PFSK-1 (cell line): ENCODE data around the gene ITGB3BP.

ENCODE experiments used
- FOXP2 ChIP-seq: optimal IDR thresholded peaks from 2 replicates; pipeline ENCODE3; 2011; ENCODE audit warnings: borderline replicate concordance, control low read depth, inconsistent platforms; ENCODE audit not compliant: insufficient read depth; ENCODE audit errors: extremely low read length, extremely low read depth
- POLR2AphosphoS5 ChIP-seq: IDR thresholded peaks from 2 replicates; pipeline ENCODE4 v1.6.1; 2012; ENCODE audit warnings: low read depth, mild to moderate bottlenecking, control low read depth, low read length, moderate library complexity
- SIN3A ChIP-seq: IDR thresholded peaks from 2 replicates; pipeline ENCODE4 v1.6.1; 2012; ENCODE audit warnings: mild to moderate bottlenecking, low read length, moderate library complexity, borderline replicate concordance; ENCODE audit not compliant: insufficient read depth
- TAF1 ChIP-seq: IDR thresholded peaks from 2 replicates; pipeline ENCODE4 v1.6.1; 2012; ENCODE audit warnings: low read length, control low read depth, borderline replicate concordance; ENCODE audit not compliant: insufficient read depth
- TF ChIP-seq, protein P1 (sequence below), 2 experiments: IDR thresholded peaks; 2 replicates each; pipeline versions ENCODE4 v1.6.1 to v1.8.0; 2011 to 2012; ENCODE audit warnings: low read depth in 2 of 2, low read length in 2 of 2, control low read depth in 1 of 2, inconsistent platforms in 1 of 2, mild to moderate bottlenecking in 1 of 2, moderate library complexity in 1 of 2; ENCODE audit not compliant: insufficient read depth in 1 of 2

ITGB3BP gene

DNA sequence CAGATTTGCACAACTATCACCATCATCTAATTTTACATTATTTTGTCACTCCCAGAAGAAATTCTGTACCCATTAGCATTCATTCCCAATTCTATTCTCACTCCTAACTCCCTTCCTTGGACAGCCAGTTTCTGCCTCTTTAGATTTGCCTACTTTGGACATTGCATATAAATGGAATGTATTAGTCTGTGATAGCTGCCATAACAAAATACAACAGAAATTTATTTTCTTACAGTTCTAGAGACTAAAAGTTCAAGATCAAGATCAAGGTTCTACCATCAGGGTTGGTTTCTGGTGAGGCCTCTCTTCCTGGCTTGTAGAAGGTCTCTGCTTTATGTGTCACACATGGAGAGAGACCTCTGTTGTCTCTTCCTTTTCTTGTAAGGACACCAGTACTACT lies 93.7 kb downstream of the ITGB3BP start:
- TF ChIP-seq TAF1: no peak
- TF ChIP-seq, protein P1, sequence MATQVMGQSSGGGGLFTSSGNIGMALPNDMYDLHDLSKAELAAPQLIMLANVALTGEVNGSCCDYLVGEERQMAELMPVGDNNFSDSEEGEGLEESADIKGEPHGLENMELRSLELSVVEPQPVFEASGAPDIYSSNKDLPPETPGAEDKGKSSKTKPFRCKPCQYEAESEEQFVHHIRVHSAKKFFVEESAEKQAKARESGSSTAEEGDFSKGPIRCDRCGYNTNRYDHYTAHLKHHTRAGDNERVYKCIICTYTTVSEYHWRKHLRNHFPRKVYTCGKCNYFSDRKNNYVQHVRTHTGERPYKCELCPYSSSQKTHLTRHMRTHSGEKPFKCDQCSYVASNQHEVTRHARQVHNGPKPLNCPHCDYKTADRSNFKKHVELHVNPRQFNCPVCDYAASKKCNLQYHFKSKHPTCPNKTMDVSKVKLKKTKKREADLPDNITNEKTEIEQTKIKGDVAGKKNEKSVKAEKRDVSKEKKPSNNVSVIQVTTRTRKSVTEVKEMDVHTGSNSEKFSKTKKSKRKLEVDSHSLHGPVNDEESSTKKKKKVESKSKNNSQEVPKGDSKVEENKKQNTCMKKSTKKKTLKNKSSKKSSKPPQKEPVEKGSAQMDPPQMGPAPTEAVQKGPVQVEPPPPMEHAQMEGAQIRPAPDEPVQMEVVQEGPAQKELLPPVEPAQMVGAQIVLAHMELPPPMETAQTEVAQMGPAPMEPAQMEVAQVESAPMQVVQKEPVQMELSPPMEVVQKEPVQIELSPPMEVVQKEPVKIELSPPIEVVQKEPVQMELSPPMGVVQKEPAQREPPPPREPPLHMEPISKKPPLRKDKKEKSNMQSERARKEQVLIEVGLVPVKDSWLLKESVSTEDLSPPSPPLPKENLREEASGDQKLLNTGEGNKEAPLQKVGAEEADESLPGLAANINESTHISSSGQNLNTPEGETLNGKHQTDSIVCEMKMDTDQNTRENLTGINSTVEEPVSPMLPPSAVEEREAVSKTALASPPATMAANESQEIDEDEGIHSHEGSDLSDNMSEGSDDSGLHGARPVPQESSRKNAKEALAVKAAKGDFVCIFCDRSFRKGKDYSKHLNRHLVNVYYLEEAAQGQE (IDR thresholded peaks at IDR 0.05; ENCODE audit: insufficient read depth in 1 of 2, low read depth in 2 of 2, low read length in 2 of 2): no peak
- no peak for TF ChIP-seq POLR2AphosphoS5
- TF ChIP-seq SIN3A: no peak
- TF ChIP-seq FOXP2: no peak

DNA sequence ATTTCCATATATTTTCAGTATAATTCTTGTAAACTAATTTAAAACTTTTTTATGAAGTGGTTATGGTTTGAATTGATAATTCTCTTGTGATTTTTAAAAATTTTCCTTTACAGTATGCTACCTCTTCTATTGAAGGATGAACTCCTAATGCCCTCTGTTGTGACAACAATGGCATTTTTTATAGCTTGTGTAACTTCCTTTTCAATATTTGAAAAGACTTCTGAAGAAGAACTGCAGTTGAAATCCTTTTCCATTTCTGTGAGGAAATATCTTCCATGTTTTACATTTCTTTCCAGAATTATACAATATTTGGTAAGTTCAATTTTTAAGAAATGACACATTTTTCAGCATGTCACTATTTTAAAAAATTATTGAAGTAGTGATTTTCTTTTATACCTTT lies 94.2 kb downstream of the ITGB3BP start:
- no peak for TF ChIP-seq SIN3A
- no peak for TF ChIP-seq TAF1
- no peak for TF ChIP-seq POLR2AphosphoS5
- TF ChIP-seq, protein P1 (IDR thresholded peaks at IDR 0.05; ENCODE audit: insufficient read depth in 1 of 2, low read depth in 2 of 2, low read length in 2 of 2): no peak
- no peak for TF ChIP-seq FOXP2

DNA sequence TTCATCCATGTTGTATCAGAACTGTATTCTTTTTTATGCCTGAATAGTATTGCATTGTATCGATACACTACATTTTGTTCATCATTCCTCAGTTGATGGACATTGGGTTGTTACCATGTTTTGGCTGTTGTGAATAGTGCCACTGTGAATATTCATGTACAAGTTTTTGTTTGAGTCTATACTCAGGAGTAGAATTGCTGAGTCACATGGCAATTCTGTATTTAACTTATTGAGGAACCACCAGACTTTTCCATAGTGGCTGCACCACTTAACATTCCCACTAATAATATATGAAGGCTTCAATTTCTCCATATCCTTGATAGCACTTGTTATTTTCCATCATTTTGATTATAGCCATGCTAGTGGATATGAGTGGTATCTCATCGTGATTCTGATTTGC lies 99.4 kb downstream of the ITGB3BP start:
- TF ChIP-seq TAF1 (no peak), POLR2AphosphoS5 (no peak), FOXP2 (no peak), SIN3A (no peak)
- TF ChIP-seq, protein P1 (IDR thresholded peaks at IDR 0.05; ENCODE audit: insufficient read depth in 1 of 2, low read depth in 2 of 2, low read length in 2 of 2): no peak

DNA sequence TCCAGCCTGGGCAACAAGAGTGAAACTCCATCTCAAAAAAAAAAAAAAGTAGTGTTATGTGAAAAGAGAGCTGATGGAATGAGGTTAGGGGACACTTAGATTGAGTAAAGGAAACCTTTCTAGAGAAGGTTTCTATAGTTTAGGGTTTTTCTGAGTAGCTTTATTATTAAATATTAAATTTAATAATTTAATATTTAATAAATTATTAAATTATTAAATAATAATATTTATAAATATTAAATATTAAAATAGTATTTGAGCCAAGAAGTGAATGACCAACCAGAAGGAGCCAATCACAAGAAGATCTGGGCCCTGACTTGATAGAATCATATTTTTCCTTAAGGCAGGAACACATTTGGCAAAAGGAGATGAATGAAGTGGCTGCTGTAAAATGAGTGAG lies 104.9 kb downstream of the ITGB3BP start:
- TF ChIP-seq SIN3A (no peak), TAF1 (no peak), POLR2AphosphoS5 (no peak), FOXP2 (no peak)
- TF ChIP-seq, protein P1 (IDR thresholded peaks at IDR 0.05; ENCODE audit: insufficient read depth in 1 of 2, low read depth in 2 of 2, low read length in 2 of 2): no peak

DNA sequence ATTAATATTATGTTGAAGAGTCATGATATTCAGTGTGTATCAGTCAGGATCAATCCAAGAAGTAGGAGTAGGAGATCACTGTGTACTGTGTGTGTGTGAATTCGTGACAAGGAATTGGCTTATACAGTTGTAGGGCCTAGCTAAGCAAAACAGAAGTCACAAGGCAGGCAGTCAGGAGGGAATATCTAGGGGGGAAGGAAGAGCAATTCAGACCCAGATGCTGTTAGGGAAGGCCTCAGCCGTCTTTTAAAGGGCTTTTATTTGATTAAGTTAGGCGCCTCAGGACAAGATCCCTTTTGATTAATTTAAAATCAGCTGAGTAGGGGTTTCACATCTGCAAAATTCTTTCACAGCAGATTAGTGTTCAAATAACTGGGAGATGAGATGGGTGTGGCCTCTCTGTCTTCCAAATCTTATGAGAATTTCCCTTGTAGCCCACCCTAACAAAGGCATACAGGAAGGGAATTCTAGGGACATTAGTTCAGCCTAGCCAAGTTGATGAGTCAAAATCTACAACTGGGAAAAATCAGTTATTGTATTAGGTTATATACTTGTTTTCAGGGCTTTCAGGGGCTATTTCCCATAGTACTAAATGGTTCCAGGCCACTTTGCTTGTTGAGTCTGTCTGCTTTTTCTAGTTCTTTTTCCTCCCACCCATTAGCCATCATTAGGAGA lies 108.2 kb downstream of the ITGB3BP start:
- TF ChIP-seq POLR2AphosphoS5 (no peak), SIN3A (no peak), FOXP2 (no peak), TAF1 (no peak)
- TF ChIP-seq, protein P1 (IDR thresholded peaks at IDR 0.05; ENCODE audit: insufficient read depth in 1 of 2, low read depth in 2 of 2, low read length in 2 of 2): no peak
